Measurements from ENCODE around the gene ATP10A. TPM values are rescaled to one million over a fixed set of nuclear protein-coding genes. Genes with fewer than 3 reads are reported as not detected.

ATP10A gene
- total RNA-seq, 1 experiment from 2014 or later = 3.9 TPM

DNA sequence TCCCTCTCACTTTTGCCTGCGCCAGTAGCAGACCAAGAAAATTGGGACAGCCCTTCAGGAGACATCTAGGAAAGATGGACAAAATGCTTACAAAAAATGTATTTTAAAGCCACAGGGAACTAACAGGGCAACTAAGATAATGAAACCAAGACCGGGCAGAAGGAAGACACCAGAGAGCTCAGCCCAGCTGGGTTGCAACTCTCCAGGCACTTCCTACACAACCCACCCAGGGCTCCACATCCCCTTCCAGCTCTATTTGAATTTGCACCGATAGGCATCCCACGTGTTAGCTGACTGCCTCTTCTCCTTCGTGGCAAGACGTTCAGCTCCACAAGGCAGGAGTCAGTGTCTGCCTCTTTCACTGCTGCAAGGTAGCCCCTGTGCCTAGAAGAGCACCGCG, 6.6 kb upstream of the ATP10A start:
- DNase-seq = no peak
- H2BK5ac ChIP-seq (ENCODE audit: insufficient read length, low read length) = no peak overlapping the region
- no peaks in the 10 kb centered on the region for H4K20me1 ChIP-seq (ENCODE audit: control insufficient read depth, insufficient read depth, insufficient read length)
- Mint-ChIP-seq H3K9me3 (no peaks in the 10 kb centered on the region), H3K27me3 (ENCODE audit: low read depth) (peaks cover 24% of the 10 kb centered on the region), H3K27ac (0 out of 7 replicates have a peak overlapping the region, but pooled peaks of 1 of the 3 experiments have one; percentile 72), H3K4me1 (peaks cover 2 to 4% of the 10 kb centered on the region in 2 experiments; a peak in 3 of 4 replicates), H3K4me3 (no peak overlapping the region), H3K36me3 (ENCODE audit: insufficient read depth in 1 of 3, low read depth in 3 of 3) (peaks cover 0 to 5% (median 0%) of the 10 kb centered on the region in 3 experiments; a peak in 1 of 7 replicates)
- no peak overlapping the region for H3K27ac ChIP-seq (ENCODE audit: insufficient read length, low read depth, low read length)
- no peak overlapping the region for H4K5ac ChIP-seq (ENCODE audit: insufficient read length, low read depth, low read length)
- no peak overlapping the region for H2AFZ ChIP-seq (ENCODE audit: low read length)
- H3K14ac ChIP-seq (ENCODE audit: insufficient read depth, low read length) = no peak overlapping the region
- H3K79me1 ChIP-seq (ENCODE audit: insufficient read depth, low read depth, low read length, poor library complexity, severe bottlenecking) = no peaks in the 10 kb centered on the region
- H3K23ac ChIP-seq (ENCODE audit: insufficient read length, low read depth, low read length) = no peak overlapping the region
- no peaks in the 10 kb centered on the region for H3K23me2 ChIP-seq (ENCODE audit: insufficient read length, low read depth, low read length, poor library complexity, severe bottlenecking)
- no peak overlapping the region for H2AK5ac ChIP-seq (ENCODE audit: insufficient read length, low read length)
- H3K27me3 ChIP-seq (ENCODE audit: insufficient read depth, low read length) = no peaks in the 10 kb centered on the region; the same call in 1 of the 2 replicates
- no peak overlapping the region for H2BK120ac ChIP-seq (ENCODE audit: low read depth, low read length, poor library complexity, severe bottlenecking)
- no peak overlapping the region for H3K9ac ChIP-seq (ENCODE audit: extremely low read depth, insufficient read length, low read length)
- no peak overlapping the region for H3K4me2 ChIP-seq (ENCODE audit: insufficient read depth, insufficient read length, low read length)
- H3K79me2 ChIP-seq (ENCODE audit: insufficient read depth, low read length) = no peaks in the 10 kb centered on the region
- no peak overlapping the region for H3K18ac ChIP-seq (ENCODE audit: insufficient read length, low read depth, low read length)
- H3T11ph ChIP-seq (ENCODE audit: low read length) = no peak overlapping the region
- H2BK20ac ChIP-seq (ENCODE audit: low read depth, low read length, poor library complexity, severe bottlenecking) = no peak overlapping the region
- no peak overlapping the region for H2BK15ac ChIP-seq (ENCODE audit: low read depth, low read length)
- no peak overlapping the region for H2BK12ac ChIP-seq (ENCODE audit: insufficient read length, low read depth, low read length)
- no CpG with 5 or more reads among the region's 8 CpGs for WGBS (ENCODE audit: extremely low coverage, insufficient read length, low lambda C conversion rate)
- H3K56ac ChIP-seq (ENCODE audit: insufficient read length, low read depth, low read length) = no peak overlapping the region
- TF ChIP-seq CTCF (conservative IDR thresholded peaks at IDR 0.05) = no peak
- H4K91ac ChIP-seq (ENCODE audit: insufficient read length, low read depth, low read length) = no peak overlapping the region
- H3K4ac ChIP-seq (ENCODE audit: low read depth, low read length) = no peak overlapping the region
- no peaks in the 10 kb centered on the region for H3K9me3 ChIP-seq (ENCODE audit: control insufficient read depth, low read depth, low read length)
- no peak overlapping the region for H4K8ac ChIP-seq (replicated peaks; ENCODE audit: insufficient read length, low read depth, low read length)
- peaks cover 2% of the 10 kb centered on the region; the same call in 1 of the 2 replicates for H3K4me1 ChIP-seq (ENCODE audit: insufficient read depth, low read length)
